Kidney (tissue), 14 donors: ENCODE measurements around the gene RESP18. TPM values are rescaled to one million over a fixed set of nuclear protein-coding genes. Genes with fewer than 3 reads are reported as not detected.
A peak's percentile ranks its signal among the peaks of the same experiment; 100 is the strongest.

Experiments
- DNase-seq, 5 donors: peaks; one replicate each; pipeline ENCODE4 v3.0.0-alpha.2; 2013 to 2020
- FAIRE-seq: peaks from 2 replicates; lab custom pipeline; 2012; peaks lifted over from hg19 to GRCh38; lab: Jason Lieb, UNC
- H3K27ac ChIP-seq, 2 donors: one replicate each; pipeline ENCODE4 v1.7.0; 2013; ENCODE audit warnings: low read depth in 2 of 2, low read length in 2 of 2, inconsistent platforms in 1 of 2
- H3K27me3 ChIP-seq: one replicate; pipeline ENCODE4 v1.7.1; 2013; ENCODE audit warnings: low read length, inconsistent platforms; ENCODE audit not compliant: control insufficient read depth, insufficient read depth
- H3K36me3 ChIP-seq, 3 donors: one replicate each; pipeline versions ENCODE4 v1.7.0 to v1.7.1; 2013; ENCODE audit warnings: low read length in 3 of 3, control low read depth in 1 of 3, inconsistent platforms in 1 of 3; ENCODE audit not compliant: insufficient read depth in 3 of 3, control insufficient read depth in 2 of 3
- H3K4me1 ChIP-seq, 3 donors: one replicate each; pipeline versions ENCODE4 v1.7.0 to v1.7.1; 2013; ENCODE audit warnings: low read length in 3 of 3, inconsistent platforms in 1 of 3, low read depth in 1 of 3; ENCODE audit not compliant: control insufficient read depth in 2 of 3, insufficient read depth in 2 of 3
- H3K4me3 ChIP-seq, 3 donors: one replicate each; pipeline versions ENCODE4 v1.7.0 to v1.8.1; 2013; ENCODE audit warnings: low read length in 3 of 3, control low read depth in 1 of 3, inconsistent platforms in 1 of 3
- H3K9ac ChIP-seq, 3 donors: one replicate each; pipeline versions ENCODE4 v1.7.0 to v1.7.1; 2013; ENCODE audit warnings: low read length in 3 of 3, control low read depth in 1 of 3, inconsistent platforms in 1 of 3
- H3K9me3 ChIP-seq, 3 donors: one replicate each; pipeline versions ENCODE4 v1.7.0 to v1.7.1; 2013; ENCODE audit warnings: low read length in 3 of 3, control low read depth in 1 of 3, inconsistent platforms in 1 of 3; ENCODE audit not compliant: control insufficient read depth in 2 of 3, insufficient read depth in 1 of 3
- intact Hi-C: fragments of 100-400 bp; cut with DNase I; formaldehyde crosslinking; loops from one replicate; pipeline ENCODE4 v1.11.1; 2022
- polyA plus RNA-seq: library from polyadenylated mRNA; stranded (reverse); fragments of 350-450 nt; fragmentation: Illumina TruSeq; extraction: RNeasy Lipid Tissue Mini Kit (QIAGEN cat#74804); gene quantifications from one replicate; pipeline ENCODE4 v1.2.3, GENCODE V29; 2014; ENCODE audit warnings: low read depth, low replicate concordance; ENCODE audit not compliant: insufficient read depth
- total RNA-seq: library from RNA; stranded (reverse); fragmentation: NEBNext Ultra II Directional; extraction: Animal tissue kit (Norgen Biotek cat#: 25700); gene quantifications from one replicate; pipeline ENCODE4 v1.2.1, GENCODE V29; 2021
- TF ChIP-seq, protein P1 (sequence below): IDR thresholded peaks from 3 replicates; pipeline ENCODE4 v1.5.1; 2012; ENCODE audit warnings: mild to moderate bottlenecking, moderate library complexity, borderline replicate concordance; ENCODE audit not compliant: insufficient read depth; ENCODE audit errors: extremely low read depth
- donor health status: control.
- donor health status: control.
- donor health status: control.
- donor health status: control.
- donor health status: control.
- donor health status: DM: yes; HTN: yes; CAD: no.
- donor health status: Normal renal cell carcinoma (clear cell type).

Gene RESP18
- total and polyA plus RNA-seq, 2 donors from 2014 or later = not detected

DNA sequence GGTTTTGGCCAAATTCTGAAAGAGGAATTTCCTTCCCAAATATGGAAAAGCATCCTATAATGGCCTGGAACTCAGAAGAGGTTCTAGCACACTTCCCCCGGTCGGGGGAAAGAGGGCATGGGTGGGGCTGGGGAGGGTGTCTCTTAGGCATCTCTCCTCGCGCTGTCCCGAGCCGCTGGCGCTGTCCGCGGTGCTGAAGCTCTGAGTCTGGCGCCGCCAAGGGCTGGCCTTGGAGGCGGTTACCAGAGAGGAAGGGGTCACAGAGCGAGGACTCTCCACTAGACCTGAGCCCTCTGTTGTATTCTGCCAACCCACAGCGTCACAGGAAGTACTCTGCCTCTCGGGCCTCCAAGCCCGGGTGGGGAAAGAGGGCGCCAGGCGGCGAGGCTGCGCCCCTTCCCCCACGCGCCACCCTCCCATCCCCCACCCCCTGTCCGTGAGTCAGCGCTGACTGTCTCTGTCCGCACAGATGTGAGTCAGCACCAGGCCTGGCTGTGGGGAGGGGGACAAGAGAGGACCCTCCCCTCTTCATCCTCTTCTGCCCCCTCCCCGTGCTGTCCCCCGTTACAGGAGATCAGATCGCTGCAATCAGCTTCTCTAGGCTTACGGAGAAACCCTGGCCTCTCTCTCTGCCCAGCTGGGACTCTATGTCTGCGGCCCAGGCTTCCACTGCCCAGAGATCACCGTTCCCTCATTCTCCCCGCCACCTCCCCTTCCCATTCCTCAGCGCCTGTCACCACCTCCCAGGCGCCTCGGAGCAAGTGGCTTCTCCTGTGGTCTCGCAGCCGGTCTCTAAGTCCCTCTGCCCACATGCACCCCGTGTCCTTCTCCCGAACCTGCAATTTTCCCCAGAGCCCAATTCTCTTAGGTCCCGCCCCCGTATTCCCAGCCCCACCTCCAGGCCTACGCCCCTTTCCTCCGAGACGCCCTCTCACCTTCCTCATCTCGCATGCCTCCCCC is 24.1 kb downstream of the RESP18 start:
- H3K4me1 ChIP-seq = no peaks in the 10 kb centered on the region
- H3K36me3 ChIP-seq = no peaks in the 10 kb centered on the region
- H3K9ac ChIP-seq = no peak overlapping the region
- peaks cover 14% of the 10 kb centered on the region for H3K27me3 ChIP-seq
- no peak for FAIRE-seq
- no peak overlapping the region for H3K4me3 ChIP-seq
- no peaks in the 10 kb centered on the region for H3K9me3 ChIP-seq
- intact Hi-C loops = no loop called here
- TF ChIP-seq, protein P1, sequence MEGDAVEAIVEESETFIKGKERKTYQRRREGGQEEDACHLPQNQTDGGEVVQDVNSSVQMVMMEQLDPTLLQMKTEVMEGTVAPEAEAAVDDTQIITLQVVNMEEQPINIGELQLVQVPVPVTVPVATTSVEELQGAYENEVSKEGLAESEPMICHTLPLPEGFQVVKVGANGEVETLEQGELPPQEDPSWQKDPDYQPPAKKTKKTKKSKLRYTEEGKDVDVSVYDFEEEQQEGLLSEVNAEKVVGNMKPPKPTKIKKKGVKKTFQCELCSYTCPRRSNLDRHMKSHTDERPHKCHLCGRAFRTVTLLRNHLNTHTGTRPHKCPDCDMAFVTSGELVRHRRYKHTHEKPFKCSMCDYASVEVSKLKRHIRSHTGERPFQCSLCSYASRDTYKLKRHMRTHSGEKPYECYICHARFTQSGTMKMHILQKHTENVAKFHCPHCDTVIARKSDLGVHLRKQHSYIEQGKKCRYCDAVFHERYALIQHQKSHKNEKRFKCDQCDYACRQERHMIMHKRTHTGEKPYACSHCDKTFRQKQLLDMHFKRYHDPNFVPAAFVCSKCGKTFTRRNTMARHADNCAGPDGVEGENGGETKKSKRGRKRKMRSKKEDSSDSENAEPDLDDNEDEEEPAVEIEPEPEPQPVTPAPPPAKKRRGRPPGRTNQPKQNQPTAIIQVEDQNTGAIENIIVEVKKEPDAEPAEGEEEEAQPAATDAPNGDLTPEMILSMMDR = no peak
- no peak overlapping the region for H3K27ac ChIP-seq
- peak in 4 of 5 donors; percentile 79 to 90 (median 85) for DNase-seq

DNA sequence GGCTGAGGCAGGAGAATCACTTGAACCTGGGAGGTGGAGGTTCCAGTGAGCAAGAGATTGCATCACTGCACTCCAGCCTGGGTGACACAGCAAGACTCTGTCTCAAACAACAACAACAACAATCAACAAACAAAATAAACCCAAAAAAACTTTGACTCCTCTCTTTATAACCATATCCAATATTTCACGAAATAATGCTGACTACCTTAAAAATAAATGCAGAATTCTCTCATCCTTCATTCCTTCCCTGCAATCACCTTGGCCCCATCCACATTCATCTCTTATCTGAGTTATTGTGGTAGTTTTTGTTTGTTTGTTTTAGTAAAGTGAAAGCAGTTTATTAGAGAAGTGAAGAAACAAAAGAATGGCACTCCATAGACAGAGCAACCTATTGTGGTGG is 26.5 kb downstream of the RESP18 start:
- no peak overlapping the region for H3K4me3 ChIP-seq
- no peaks in the 10 kb centered on the region for H3K9me3 ChIP-seq
- H3K27me3 ChIP-seq = peaks cover 14% of the 10 kb centered on the region
- no peaks in the 10 kb centered on the region for H3K36me3 ChIP-seq
- H3K27ac ChIP-seq = no peak overlapping the region
- TF ChIP-seq, protein P1 = no peak
- no peaks in the 10 kb centered on the region for H3K4me1 ChIP-seq
- FAIRE-seq = no peak
- no peak overlapping the region for H3K9ac ChIP-seq
- DNase-seq = no peak
- intact Hi-C loops = no loop called here

DNA sequence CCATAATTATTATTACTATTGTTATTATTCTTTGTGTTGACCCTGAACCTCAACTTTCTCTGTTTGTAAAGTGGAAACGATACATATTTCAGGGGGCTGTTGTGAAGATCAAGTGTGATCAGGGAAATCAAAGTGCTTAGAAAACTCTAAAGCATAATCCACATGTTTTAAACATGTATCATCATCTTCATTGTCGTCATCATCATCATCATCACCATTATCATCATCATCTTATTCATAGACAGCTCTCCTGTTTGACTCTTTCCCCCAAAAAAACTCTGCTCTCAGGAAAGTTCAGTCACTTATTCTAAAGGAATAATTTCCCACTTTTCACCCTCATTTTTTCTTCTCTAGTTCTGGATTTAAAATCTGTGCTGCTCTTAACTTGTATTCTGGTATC is 28.3 kb downstream of the RESP18 start:
- TF ChIP-seq, protein P1 = no peak
- H3K9me3 ChIP-seq = no peaks in the 10 kb centered on the region
- no peaks in the 10 kb centered on the region for H3K36me3 ChIP-seq
- H3K27ac ChIP-seq = no peak overlapping the region
- intact Hi-C loops = no loop called here
- no peak for FAIRE-seq
- H3K4me3 ChIP-seq = no peak overlapping the region
- H3K27me3 ChIP-seq = peaks cover 2% of the 10 kb centered on the region
- H3K9ac ChIP-seq = no peak overlapping the region
- no peaks in the 10 kb centered on the region for H3K4me1 ChIP-seq
- DNase-seq = no peak
